WI38 (cell line): ENCODE data around the gene PEX13.

Experiments
- H3K4me3 ChIP-seq: 2 replicates; pipeline ENCODE4 v1.5.1; 2011; ENCODE audit warnings: low read depth, mild to moderate bottlenecking, control low read depth, low read length
- CTCF ChIP-seq: IDR thresholded peaks from 2 replicates; pipeline ENCODE4 v1.5.1; 2012; ENCODE audit warnings: low read depth, mild to moderate bottlenecking, control low read depth, low read length

The PEX13 gene

GRCh38 chr2:61017556-61018317 lies at the start of gene PEX13, which contains the start of gene PUS10:
Gene PEX13 (plus strand): TSS chr2:61017720. CDS start chr2:61017760, 40 bp downstream.
Gene PUS10 (minus strand): TSS chr2:61018255. CDS start chr2:61011890, 6,365 bp downstream.
- no peak for TF ChIP-seq CTCF
- peak within 1 kb of the TSS; percentile 100 for H3K4me3 ChIP-seq

DNA sequence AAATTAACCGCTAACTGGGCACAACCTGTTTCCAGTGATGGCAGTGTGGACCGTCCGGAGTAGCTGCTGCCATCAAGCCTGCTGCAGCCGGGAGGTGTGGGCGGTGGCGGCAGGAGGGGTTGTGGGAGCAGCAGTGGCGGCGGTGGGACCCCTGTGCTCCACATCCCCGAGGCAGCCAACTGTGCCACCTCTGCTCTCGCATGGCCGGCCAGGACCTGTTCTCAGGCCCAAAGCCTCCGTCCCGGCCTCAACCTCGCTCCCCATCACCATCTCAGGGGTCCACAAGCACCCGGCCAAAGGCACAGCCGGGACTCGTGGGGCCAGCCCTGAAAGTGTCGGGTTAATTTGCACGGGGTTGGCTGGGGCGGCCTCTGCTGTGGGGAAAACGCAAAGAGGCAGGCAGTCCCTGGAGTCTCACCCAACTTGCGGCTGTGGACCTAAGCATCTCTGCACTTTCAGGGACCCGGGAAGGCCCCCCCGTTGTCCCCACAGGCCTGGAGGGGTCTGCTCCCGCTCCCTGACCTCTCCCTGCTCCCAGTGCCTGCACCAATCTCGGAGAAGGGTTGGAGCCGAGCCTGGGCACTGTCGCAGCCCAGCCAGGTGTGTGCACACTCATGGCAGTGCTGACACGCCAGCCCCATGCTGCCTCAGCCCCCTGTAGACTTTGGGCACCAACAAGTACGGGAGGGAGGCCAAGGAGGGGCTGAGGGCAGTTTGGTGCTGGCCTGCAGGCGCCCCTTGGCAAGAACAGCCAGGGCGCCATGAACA lies 44.4 kb upstream of the PEX13 start:
- H3K4me3 ChIP-seq, result no peak overlapping the region
- TF ChIP-seq CTCF, result no peak

GRCh38 chr2:60973705-60974104 lies 43.8 kb upstream of the PEX13 start:
- TF ChIP-seq CTCF, result no peak
- no peak overlapping the region for H3K4me3 ChIP-seq

GRCh38 chr2:60974652-60975051 lies 42.9 kb upstream of the PEX13 start:
- H3K4me3 ChIP-seq, result no peak overlapping the region
- no peak for TF ChIP-seq CTCF

- no peak overlapping the region for H3K4me3 ChIP-seq
- TF ChIP-seq CTCF, result no peak
These were observed 41.2 kb upstream of the PEX13 start for GRCh38 chr2:60976256-60976850.

DNA sequence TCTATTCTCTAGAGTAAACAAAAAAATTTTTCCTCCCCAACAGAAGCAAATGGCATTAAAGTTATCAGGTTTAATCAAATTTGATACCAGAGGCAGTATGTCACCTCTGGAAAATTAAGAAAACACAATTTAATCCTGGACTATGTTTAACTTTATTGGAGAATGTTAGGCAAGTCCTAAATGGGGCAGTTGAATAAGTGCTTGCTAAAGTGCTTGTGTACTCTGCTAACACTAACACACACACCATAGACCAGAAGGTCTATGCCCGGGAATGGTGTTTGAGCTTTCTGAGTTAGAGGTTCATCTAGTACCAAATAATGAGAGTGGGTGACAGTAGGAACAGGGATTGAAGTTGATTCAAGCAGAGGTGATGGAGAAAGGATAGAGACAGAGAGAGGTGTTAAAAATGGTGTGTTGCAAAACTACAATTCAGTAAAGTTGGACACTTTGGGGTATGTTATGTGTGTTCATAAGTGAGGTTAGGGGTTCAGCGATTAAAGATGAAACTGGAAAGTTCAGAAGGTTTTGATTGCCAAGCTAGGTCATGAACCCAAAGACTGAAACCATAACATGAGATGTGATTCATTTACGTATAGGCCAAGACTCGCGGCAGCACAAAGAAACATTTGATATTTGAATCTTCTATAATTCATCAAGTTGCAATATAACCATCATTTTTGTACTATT lies 40.5 kb upstream of the PEX13 start:
- no peak for TF ChIP-seq CTCF
- H3K4me3 ChIP-seq, result no peak overlapping the region

DNA sequence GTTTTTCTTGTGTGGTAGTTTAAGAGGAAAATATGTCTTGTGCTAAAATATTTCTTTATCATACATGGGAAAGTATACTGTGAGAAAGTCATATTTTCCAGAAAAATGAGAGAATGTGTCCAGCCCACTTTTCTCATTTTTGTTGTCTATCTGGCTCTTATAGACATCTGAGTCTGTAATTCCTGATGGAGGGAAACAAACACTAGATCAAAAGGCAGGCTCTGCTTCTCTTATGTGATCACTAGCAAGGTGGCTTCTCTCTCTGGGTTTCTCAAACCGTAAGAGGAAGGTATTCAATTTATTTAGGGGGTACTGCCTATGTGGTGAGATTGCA lies 40.0 kb upstream of the PEX13 start:
- no peak for TF ChIP-seq CTCF
- H3K4me3 ChIP-seq, result no peak overlapping the region
